HepG2 (cell line): ENCODE data around the gene API5. TPM values are rescaled to one million over a fixed set of nuclear protein-coding genes. Genes with fewer than 3 reads are reported as not detected.

Experiments used
- AGO2 ChIP-seq: fragments of 200-400 bp; formaldehyde crosslinking; optimal IDR thresholded peaks from 2 replicates; pipeline ENCODE3; 2017; ENCODE audit warnings: mild to moderate bottlenecking, low read depth, low read length, moderate library complexity
- AHR ChIP-seq: IDR thresholded peaks from 2 replicates; pipeline ENCODE4 v1.6.1; 2018; ENCODE audit warnings: missing genetic modification reagents, missing compliant biosample characterization
- ARID3A ChIP-seq: IDR thresholded peaks from 2 replicates; pipeline ENCODE4 v1.6.1; 2012; ENCODE audit warnings: low read depth, low read length, improper control_type of control experiment
- ATF1 ChIP-seq: IDR thresholded peaks from 2 replicates; pipeline ENCODE4 v1.6.1; 2016; ENCODE audit warnings: mild to moderate bottlenecking, control low read depth
- CHCHD3 ChIP-seq: sonication (generic); formaldehyde crosslinking; IDR thresholded peaks from 2 replicates; pipeline ENCODE4 v1.8.0; 2022; ENCODE audit warnings: mild to moderate bottlenecking, missing genetic modification reagents, moderate library complexity
- GABPB1 ChIP-seq: IDR thresholded peaks from 2 replicates; pipeline ENCODE4 v1.6.1; 2016; ENCODE audit warnings: mild to moderate bottlenecking, missing genetic modification reagents, moderate library complexity, missing compliant biosample characterization
- HOXA5 ChIP-seq: sonication (generic); formaldehyde crosslinking; IDR thresholded peaks from 2 replicates; pipeline ENCODE4 v1.4.0; 2020; ENCODE audit warnings: missing genetic modification reagents
- NONO ChIP-seq, 2 experiments: fragments of 450-650 bp in 1 of 2; sonication (generic) in 1 of 2; formaldehyde crosslinking in 1 of 2; IDR thresholded peaks in 1 of 2; conservative IDR thresholded peaks in 1 of 2; 2 replicates each; pipeline versions ENCODE4 v1.6.1 to v1.8.0; 2017 to 2022; ENCODE audit warnings: mild to moderate bottlenecking in 1 of 2, missing genetic modification reagents in 1 of 2, moderate library complexity in 1 of 2
- POLR2AphosphoS2 ChIP-seq: IDR thresholded peaks from 2 replicates; pipeline ENCODE4 v1.6.1; 2011; ENCODE audit warnings: low read depth, low read length, improper control_type of control experiment
- RBM39 ChIP-seq: fragments of 200-400 bp; formaldehyde crosslinking; IDR thresholded peaks from one replicate; pipeline ENCODE4 v1.6.1; 2018; ENCODE audit warnings: antibody characterized with exemption, mild to moderate bottlenecking, low read depth, low read length; ENCODE audit not compliant: poor library complexity, severe bottlenecking
- RNF219 ChIP-seq: sonication (generic); formaldehyde crosslinking; IDR thresholded peaks from 2 replicates; pipeline ENCODE4 v1.5.0; 2020; ENCODE audit warnings: mild to moderate bottlenecking, missing genetic modification reagents
- SKI ChIP-seq: fragments of 450-650 bp; IDR thresholded peaks from one replicate; pipeline ENCODE4 v1.6.1; 2018; ENCODE audit warnings: mild to moderate bottlenecking; ENCODE audit not compliant: partially characterized antibody
- SP2 ChIP-seq: sonication (generic); formaldehyde crosslinking; IDR thresholded peaks from 2 replicates; pipeline ENCODE4 v1.5.1; 2020; ENCODE audit warnings: mild to moderate bottlenecking, missing genetic modification reagents
- TOPORS ChIP-seq: sonication (generic); formaldehyde crosslinking; IDR thresholded peaks from 2 replicates; pipeline ENCODE4 v1.8.0; 2023; ENCODE audit warnings: mild to moderate bottlenecking, missing genetic modification reagents
- WIZ ChIP-seq: sonication (generic); formaldehyde crosslinking; IDR thresholded peaks from 2 replicates; pipeline ENCODE4 v1.5.1; 2020; ENCODE audit warnings: mild to moderate bottlenecking, missing genetic modification reagents
- ZBTB2 ChIP-seq: sonication (generic); formaldehyde crosslinking; IDR thresholded peaks from 2 replicates; pipeline ENCODE4 v1.8.0; 2022; ENCODE audit warnings: low read depth, missing genetic modification reagents
- ZBTB25 ChIP-seq: IDR thresholded peaks from 2 replicates; pipeline ENCODE4 v1.6.1; 2018; ENCODE audit warnings: missing genetic modification reagents
- ZFP36 ChIP-seq: fragments of 150-350 bp; IDR thresholded peaks from 2 replicates; pipeline ENCODE4 v1.6.1; 2018; ENCODE audit warnings: borderline replicate concordance, low read length, low read depth; ENCODE audit not compliant: partially characterized antibody
- ZNF10 ChIP-seq: sonication (generic); formaldehyde crosslinking; IDR thresholded peaks from 2 replicates; pipeline ENCODE4 v1.4.0; 2020; ENCODE audit warnings: mild to moderate bottlenecking, low read depth, missing genetic modification reagents, borderline replicate concordance
- ZNF34 ChIP-seq: sonication (generic); formaldehyde crosslinking; IDR thresholded peaks from 2 replicates; pipeline ENCODE4 v1.4.0; 2020; ENCODE audit warnings: mild to moderate bottlenecking, missing genetic modification reagents, borderline replicate concordance
- ZNF558 ChIP-seq: sonication (generic); formaldehyde crosslinking; IDR thresholded peaks from 2 replicates; pipeline ENCODE4 v1.9.0; 2022; ENCODE audit warnings: mild to moderate bottlenecking, missing genetic modification reagents, borderline replicate concordance
- ZNF644 ChIP-seq: IDR thresholded peaks from 2 replicates; pipeline ENCODE4 v1.6.1; 2016; ENCODE audit warnings: low read depth
- ZNF782 ChIP-seq: sonication (generic); formaldehyde crosslinking; IDR thresholded peaks from 2 replicates; pipeline ENCODE4 v1.4.0; 2020; ENCODE audit warnings: missing genetic modification reagents, mild to moderate bottlenecking, borderline replicate concordance
- ZNF792 ChIP-seq: IDR thresholded peaks from 2 replicates; pipeline ENCODE4 v1.6.1; 2016
- polyA plus RNA-seq, 8 experiments: library from polyadenylated mRNA; depleted of rRNA in 3 of 8; stranded (reverse) in 7 of 8; unstranded in 1 of 8; fragments of >200 nt; fragmentation: Illumina TruSeq in 4 of 8; extraction: Trizol in 4 of 8; gene quantifications; 2 replicates each; pipeline versions ENCODE4 v1.2.1 to v1.2.3, GENCODE V29; 2011 to 2016; ENCODE audit warnings: low read depth in 4 of 8, missing spikeins in 1 of 8, mixed read lengths in 1 of 8; ENCODE audit not compliant: insufficient read depth in 1 of 8
- total RNA-seq, 5 experiments: library from RNA; depleted of rRNA; stranded (reverse); fragments of >200 nt; fragmentation: Illumina TruSeq; extraction: Trizol; gene quantifications; 2 replicates each; pipeline ENCODE4 v1.2.3, GENCODE V29; 2016; ENCODE audit warnings: low read depth in 1 of 5

API5 gene
- total and polyA plus RNA-seq, 2 of the 13 experiments (the other 11 are each of a cell fraction or from before 2014, with no cell fraction given), result 21.6 to 59.0 TPM

- TF ChIP-seq ARID3A (no peak), POLR2AphosphoS2 (peak; percentile 82; the same call in 1 of the 2 replicates), WIZ (CRISPR knock-in tag) (peak; percentile 71; the same call in 1 of the 2 replicates), GABPB1 (CRISPR knock-in tag) (peak; percentile 99), ZNF644 (CRISPR knock-in tag) (no peak), RBM39 (peak; percentile 42), SKI (peak; percentile 47), TOPORS (CRISPR knock-in tag) (no peak), ATF1 (no peak), ZNF792 (no peak; the same call in 1 of the 2 replicates), RNF219 (CRISPR knock-in tag) (no peak), ZNF558 (CRISPR knock-in tag) (peak; percentile 71; the same call in 1 of the 2 replicates), ZNF34 (CRISPR knock-in tag) (peak; percentile 67; the same call in 1 of the 2 replicates), CHCHD3 (CRISPR knock-in tag) (0 out of 2 replicates have a peak, but pooled peaks have one; percentile 75), SP2 (CRISPR knock-in tag) (peak; percentile 59), ZBTB2 (CRISPR knock-in tag) (peak; percentile 36; the same call in 1 of the 2 replicates), HOXA5 (peak; percentile 92; the same call in 1 of the 2 replicates), ZNF782 (peak; percentile 83; the same call in 1 of the 2 replicates), ZFP36 (no peak), ZNF10 (no peak), AGO2 (peak; percentile 91), ZBTB25 (CRISPR knock-in tag) (0 out of 2 replicates have a peak, but pooled peaks have one; percentile 10), AHR (CRISPR knock-in tag) (peak; percentile 83), NONO (IDR thresholded peaks at IDR 0.05) (no peak), NONO (CRISPR knock-in tag; conservative IDR thresholded peaks at IDR 0.05) (peak; percentile 94)
These were observed 47.1 kb downstream of the API5 start, which contains the start of gene TTC17 (continued) for GRCh38 chr11:43358801-43359421.
